Gastroesophageal sphincter (tissue), 3 donors: ENCODE data around the gene FNDC8.

Experiments used
- POLR2A ChIP-seq, 2 donors: fragments of 450-650 bp; IDR thresholded peaks; one replicate each; pipeline ENCODE4 v1.6.1; 2017; ENCODE audit warnings: antibody characterized with exemption in 2 of 2, mild to moderate bottlenecking in 2 of 2, moderate library complexity in 1 of 2
- POLR2AphosphoS5 ChIP-seq: sonication (generic); formaldehyde crosslinking; IDR thresholded peaks from one replicate; pipeline ENCODE4 v1.6.1; 2017; ENCODE audit warnings: antibody characterized with exemption
- TF ChIP-seq, protein P1 (sequence below), 4 experiments: fragments of 200-600 bp in 2 of 4; fragments of 450-650 bp in 2 of 4; sonication (generic) in 1 of 4; IDR thresholded peaks; one replicate each; pipeline ENCODE4 v1.5.1; 2017 to 2019; ENCODE audit warnings: antibody characterized with exemption in 4 of 4, mild to moderate bottlenecking in 2 of 4, moderate library complexity in 2 of 4

DNA sequence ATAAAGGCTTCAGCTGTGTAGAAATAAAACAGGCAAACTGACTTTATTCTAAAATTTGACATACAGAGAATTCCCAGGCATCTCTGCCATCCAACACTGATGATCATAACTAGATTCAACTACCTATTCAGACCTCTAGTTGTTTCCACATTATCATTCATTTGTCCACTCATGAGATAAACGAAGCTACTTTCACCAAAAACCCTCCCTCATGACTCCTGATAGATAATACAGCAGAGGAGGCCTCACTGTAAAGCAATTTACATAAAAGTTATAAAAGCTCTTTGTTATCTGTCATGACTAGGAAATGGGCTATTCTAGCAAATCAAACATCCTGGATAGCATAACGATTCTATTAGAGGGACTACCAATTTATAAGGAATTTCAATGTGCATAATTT, 38.3 kb upstream of the FNDC8 start:
- TF ChIP-seq, protein P1, sequence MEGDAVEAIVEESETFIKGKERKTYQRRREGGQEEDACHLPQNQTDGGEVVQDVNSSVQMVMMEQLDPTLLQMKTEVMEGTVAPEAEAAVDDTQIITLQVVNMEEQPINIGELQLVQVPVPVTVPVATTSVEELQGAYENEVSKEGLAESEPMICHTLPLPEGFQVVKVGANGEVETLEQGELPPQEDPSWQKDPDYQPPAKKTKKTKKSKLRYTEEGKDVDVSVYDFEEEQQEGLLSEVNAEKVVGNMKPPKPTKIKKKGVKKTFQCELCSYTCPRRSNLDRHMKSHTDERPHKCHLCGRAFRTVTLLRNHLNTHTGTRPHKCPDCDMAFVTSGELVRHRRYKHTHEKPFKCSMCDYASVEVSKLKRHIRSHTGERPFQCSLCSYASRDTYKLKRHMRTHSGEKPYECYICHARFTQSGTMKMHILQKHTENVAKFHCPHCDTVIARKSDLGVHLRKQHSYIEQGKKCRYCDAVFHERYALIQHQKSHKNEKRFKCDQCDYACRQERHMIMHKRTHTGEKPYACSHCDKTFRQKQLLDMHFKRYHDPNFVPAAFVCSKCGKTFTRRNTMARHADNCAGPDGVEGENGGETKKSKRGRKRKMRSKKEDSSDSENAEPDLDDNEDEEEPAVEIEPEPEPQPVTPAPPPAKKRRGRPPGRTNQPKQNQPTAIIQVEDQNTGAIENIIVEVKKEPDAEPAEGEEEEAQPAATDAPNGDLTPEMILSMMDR (IDR thresholded peaks at IDR 0.05) = no peak
- TF ChIP-seq POLR2AphosphoS5 (no peak), POLR2A (IDR thresholded peaks at IDR 0.05) (no peak)
